WTC11 (cell line): ENCODE measurements around the gene MFF. TPM values are rescaled to one million over a fixed set of nuclear protein-coding genes. Genes with fewer than 3 reads are reported as not detected.

Source experiments
- ATAC-seq: fragments of 200-7000 bp; cut with Tn5 transposase; 2 replicates; pipeline ENCODE4 v1.10.0; 2021; ENCODE audit warnings: mild to moderate bottlenecking, moderate library complexity
- CTCF ChIA-PET: fragments of 300-600 bp; sonication (Branson Sonifier 250); formaldehyde crosslinking; loops from one replicate; lab custom pipeline; 2021; ENCODE audit warnings: antibody characterized with exemption; lab: Charles Lee
- POLR2A ChIA-PET: fragments of 350-600 bp; sonication (Branson Sonifier 250); formaldehyde crosslinking; loops from one replicate; lab custom pipeline; 2021; ENCODE audit warnings: antibody characterized with exemption; lab: Charles Lee
- DNase-seq: peaks from one replicate; pipeline ENCODE4 v3.0.0; 2021; ENCODE audit warnings: low spot score
- H3K27ac Mint-ChIP-seq: 2 replicates; pipeline ENCODE4 v1.8.0; 2021; ENCODE audit warnings: mixed read lengths
- H3K27me3 Mint-ChIP-seq: 2 replicates; pipeline ENCODE4 v1.8.0; 2021; ENCODE audit warnings: low read depth, mild to moderate bottlenecking, moderate library complexity, mixed read lengths
- H3K36me3 Mint-ChIP-seq: 2 replicates; pipeline ENCODE4 v1.8.0; 2021; ENCODE audit warnings: mixed read lengths
- H3K4me1 Mint-ChIP-seq: 2 replicates; pipeline ENCODE4 v1.8.0; 2022; ENCODE audit warnings: mixed read lengths
- H3K4me3 Mint-ChIP-seq: 2 replicates; pipeline ENCODE4 v1.8.0; 2021; ENCODE audit warnings: mild to moderate bottlenecking, moderate library complexity, mixed read lengths
- H3K9me3 Mint-ChIP-seq: 2 replicates; pipeline ENCODE4 v1.8.0; 2021; ENCODE audit warnings: mixed read lengths
- EMX1 ChIP-seq: fragments of 250-450 bp; sonication (Bioruptor Pico); IDR thresholded peaks from 2 replicates; pipeline ENCODE4 v1.8.0; 2021; ENCODE audit warnings: mild to moderate bottlenecking
- ESRRA ChIP-seq: sonication (generic); formaldehyde crosslinking; IDR thresholded peaks from 2 replicates; pipeline ENCODE4 v1.8.1; 2022; ENCODE audit warnings: mild to moderate bottlenecking, missing genetic modification reagents, borderline replicate concordance
- GRHL2 ChIP-seq: fragments of 250-450 bp; sonication (Bioruptor Pico); IDR thresholded peaks from 2 replicates; pipeline ENCODE4 v1.8.0; 2022; ENCODE audit warnings: mild to moderate bottlenecking, moderate library complexity; ENCODE audit not compliant: insufficient replicate concordance, severe bottlenecking
- GTF2I ChIP-seq: fragments of 250-450 bp; sonication (Bioruptor Pico); conservative IDR thresholded peaks from 2 replicates; pipeline ENCODE4 v1.4.0; 2021; ENCODE audit warnings: mild to moderate bottlenecking
- JAZF1 ChIP-seq: fragments of 250-450 bp; sonication (Bioruptor Pico); IDR thresholded peaks from 2 replicates; pipeline ENCODE4 v1.9.0; 2021; ENCODE audit warnings: moderate library complexity, mild to moderate bottlenecking, inconsistent platforms
- NFATC4 ChIP-seq: fragments of 250-450 bp; sonication (Bioruptor Pico); IDR thresholded peaks from 2 replicates; pipeline ENCODE4 v1.9.0; 2021; ENCODE audit warnings: mild to moderate bottlenecking
- NFYB ChIP-seq: sonication (generic); formaldehyde crosslinking; conservative IDR thresholded peaks from 2 replicates; pipeline ENCODE4 v1.8.0; 2022; ENCODE audit warnings: low read depth, missing genetic modification reagents
- RELA ChIP-seq: sonication (generic); formaldehyde crosslinking; IDR thresholded peaks from 2 replicates; pipeline ENCODE4 v1.8.1; 2022; ENCODE audit warnings: missing genetic modification reagents, mild to moderate bottlenecking, borderline replicate concordance
- SMAD3 ChIP-seq: sonication (generic); formaldehyde crosslinking; IDR thresholded peaks from 2 replicates; pipeline ENCODE4 v1.8.0; 2022; ENCODE audit warnings: missing genetic modification reagents, mild to moderate bottlenecking, borderline replicate concordance
- SMAD4 ChIP-seq: sonication (generic); formaldehyde crosslinking; IDR thresholded peaks from 2 replicates; pipeline ENCODE4 v1.8.0; 2022; ENCODE audit warnings: mild to moderate bottlenecking, missing genetic modification reagents
- SOX15 ChIP-seq: fragments of 250-450 bp; sonication (Bioruptor Pico); IDR thresholded peaks from 2 replicates; pipeline ENCODE4 v1.9.0; 2021; ENCODE audit warnings: mild to moderate bottlenecking
- SP1 ChIP-seq: sonication (generic); formaldehyde crosslinking; conservative IDR thresholded peaks from 2 replicates; pipeline ENCODE4 v1.8.1; 2022; ENCODE audit warnings: missing genetic modification reagents
- TEAD4 ChIP-seq: sonication (generic); formaldehyde crosslinking; IDR thresholded peaks from 2 replicates; pipeline ENCODE4 v1.8.0; 2022; ENCODE audit warnings: mild to moderate bottlenecking, missing genetic modification reagents
- ZNF219 ChIP-seq: sonication (generic); formaldehyde crosslinking; IDR thresholded peaks from 2 replicates; pipeline ENCODE4 v1.8.0; 2023; ENCODE audit warnings: missing genetic modification reagents, mild to moderate bottlenecking, borderline replicate concordance
- ZNF232 ChIP-seq: sonication (generic); formaldehyde crosslinking; IDR thresholded peaks from 2 replicates; pipeline ENCODE4 v1.8.0; 2022; ENCODE audit warnings: mild to moderate bottlenecking, missing genetic modification reagents
- ZNF263 ChIP-seq: sonication (generic); formaldehyde crosslinking; IDR thresholded peaks from 2 replicates; pipeline ENCODE4 v1.8.1; 2022; ENCODE audit warnings: low read depth, mild to moderate bottlenecking, moderate library complexity, missing genetic modification reagents
- ZNF317 ChIP-seq: sonication (generic); formaldehyde crosslinking; IDR thresholded peaks from 2 replicates; pipeline ENCODE4 v1.8.1; 2023; ENCODE audit warnings: low read depth, mild to moderate bottlenecking, moderate library complexity, missing genetic modification reagents, borderline replicate concordance
- ZNF671 ChIP-seq: fragments of 250-450 bp; sonication (Bioruptor Pico); IDR thresholded peaks from 2 replicates; pipeline ENCODE4 v1.8.0; 2021; ENCODE audit warnings: mild to moderate bottlenecking
- total RNA-seq: library from RNA; stranded (reverse); gene quantifications from 3 replicates; pipeline ENCODE4 v1.2.3, GENCODE V29; 2021
- TF ChIP-seq, protein P1 (sequence below): sonication (generic); formaldehyde crosslinking; IDR thresholded peaks from 2 replicates; pipeline ENCODE4 v1.8.0; 2022; ENCODE audit warnings: mild to moderate bottlenecking, missing genetic modification reagents
- TF ChIP-seq, protein P2 (sequence below): sonication (generic); formaldehyde crosslinking; IDR thresholded peaks from 2 replicates; pipeline ENCODE4 v1.8.1; 2023; ENCODE audit warnings: mild to moderate bottlenecking, missing genetic modification reagents, moderate library complexity
- TF ChIP-seq, protein P3 (sequence below): sonication (generic); formaldehyde crosslinking; IDR thresholded peaks from 2 replicates; pipeline ENCODE4 v1.8.0; 2022; ENCODE audit warnings: missing genetic modification reagents
- TF ChIP-seq, protein P4 (sequence below): sonication (generic); formaldehyde crosslinking; IDR thresholded peaks from 2 replicates; pipeline ENCODE4 v1.8.0; 2023; ENCODE audit warnings: missing genetic modification reagents, mild to moderate bottlenecking, borderline replicate concordance
- TF ChIP-seq, protein P5 (sequence below): sonication (generic); formaldehyde crosslinking; conservative IDR thresholded peaks from 2 replicates; pipeline ENCODE4 v1.8.1; 2022; ENCODE audit warnings: mild to moderate bottlenecking, missing genetic modification reagents
- TF ChIP-seq, protein P6 (sequence below): fragments of 250-450 bp; sonication (Bioruptor Pico); IDR thresholded peaks from 2 replicates; pipeline ENCODE4 v1.8.0; 2021; ENCODE audit warnings: mild to moderate bottlenecking

MFF gene
- total RNA-seq, 1 experiment from 2014 or later, result 78.5 TPM

DNA sequence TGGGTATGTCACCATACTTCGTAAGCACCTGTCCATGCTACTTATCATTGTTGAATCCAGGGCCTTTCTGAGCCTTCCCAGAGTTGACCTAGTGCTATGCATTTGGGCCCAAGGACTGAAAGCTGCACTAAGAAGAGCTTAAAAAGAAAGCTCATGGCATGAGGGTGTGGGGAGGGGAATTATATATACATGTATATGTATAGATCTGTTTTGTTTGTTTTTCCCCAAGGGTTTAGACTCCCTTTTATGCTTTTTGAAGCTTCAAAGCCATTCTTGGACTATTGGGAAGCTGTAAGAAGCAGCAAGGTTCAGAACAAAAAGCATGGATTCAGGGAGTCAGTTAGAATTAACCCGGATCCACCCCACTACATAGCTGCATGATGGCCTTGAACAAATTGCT, 23.3 kb downstream of the MFF start:
- DNase-seq (no peak), ATAC-seq (no peak)
- Mint-ChIP-seq H3K9me3 (no peaks in the 10 kb centered on the region), H3K4me3 (no peak overlapping the region), H3K36me3 (peaks cover 4% of the 10 kb centered on the region; the same call in 1 of the 2 replicates), H3K27me3 (no peaks in the 10 kb centered on the region), H3K27ac (no peak overlapping the region), H3K4me1 (peaks cover 23% of the 10 kb centered on the region)
- ChIA-PET POLR2A (no interaction called here), CTCF (interaction anchor here (0.8 to 1.5 kb wide), 4 partner anchors 19 to 214 kb away, joined by 3 read pairs; no protein-coding TSS in a partner anchor)
- TF ChIP-seq, protein P1, sequence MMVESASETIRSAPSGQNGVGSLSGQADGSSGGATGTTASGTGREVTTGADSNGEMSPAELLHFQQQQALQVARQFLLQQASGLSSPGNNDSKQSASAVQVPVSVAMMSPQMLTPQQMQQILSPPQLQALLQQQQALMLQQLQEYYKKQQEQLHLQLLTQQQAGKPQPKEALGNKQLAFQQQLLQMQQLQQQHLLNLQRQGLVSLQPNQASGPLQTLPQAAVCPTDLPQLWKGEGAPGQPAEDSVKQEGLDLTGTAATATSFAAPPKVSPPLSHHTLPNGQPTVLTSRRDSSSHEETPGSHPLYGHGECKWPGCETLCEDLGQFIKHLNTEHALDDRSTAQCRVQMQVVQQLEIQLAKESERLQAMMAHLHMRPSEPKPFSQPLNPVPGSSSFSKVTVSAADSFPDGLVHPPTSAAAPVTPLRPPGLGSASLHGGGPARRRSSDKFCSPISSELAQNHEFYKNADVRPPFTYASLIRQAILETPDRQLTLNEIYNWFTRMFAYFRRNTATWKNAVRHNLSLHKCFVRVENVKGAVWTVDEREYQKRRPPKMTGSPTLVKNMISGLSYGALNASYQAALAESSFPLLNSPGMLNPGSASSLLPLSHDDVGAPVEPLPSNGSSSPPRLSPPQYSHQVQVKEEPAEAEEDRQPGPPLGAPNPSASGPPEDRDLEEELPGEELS (CRISPR knock-in tag), result no peak
- no peak for TF ChIP-seq JAZF1 (CRISPR knock-in tag)
- TF ChIP-seq SOX15 (CRISPR knock-in tag), result no peak
- no peak for TF ChIP-seq NFYB
- TF ChIP-seq, protein P2, sequence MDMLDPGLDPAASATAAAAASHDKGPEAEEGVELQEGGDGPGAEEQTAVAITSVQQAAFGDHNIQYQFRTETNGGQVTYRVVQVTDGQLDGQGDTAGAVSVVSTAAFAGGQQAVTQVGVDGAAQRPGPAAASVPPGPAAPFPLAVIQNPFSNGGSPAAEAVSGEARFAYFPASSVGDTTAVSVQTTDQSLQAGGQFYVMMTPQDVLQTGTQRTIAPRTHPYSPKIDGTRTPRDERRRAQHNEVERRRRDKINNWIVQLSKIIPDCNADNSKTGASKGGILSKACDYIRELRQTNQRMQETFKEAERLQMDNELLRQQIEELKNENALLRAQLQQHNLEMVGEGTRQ (CRISPR knock-in tag), result no peak
- TF ChIP-seq ZNF232 (CRISPR knock-in tag), result no peak
- TF ChIP-seq SP1 (CRISPR knock-in tag), result no peak
- TF ChIP-seq ZNF263 (CRISPR knock-in tag), result no peak

DNA sequence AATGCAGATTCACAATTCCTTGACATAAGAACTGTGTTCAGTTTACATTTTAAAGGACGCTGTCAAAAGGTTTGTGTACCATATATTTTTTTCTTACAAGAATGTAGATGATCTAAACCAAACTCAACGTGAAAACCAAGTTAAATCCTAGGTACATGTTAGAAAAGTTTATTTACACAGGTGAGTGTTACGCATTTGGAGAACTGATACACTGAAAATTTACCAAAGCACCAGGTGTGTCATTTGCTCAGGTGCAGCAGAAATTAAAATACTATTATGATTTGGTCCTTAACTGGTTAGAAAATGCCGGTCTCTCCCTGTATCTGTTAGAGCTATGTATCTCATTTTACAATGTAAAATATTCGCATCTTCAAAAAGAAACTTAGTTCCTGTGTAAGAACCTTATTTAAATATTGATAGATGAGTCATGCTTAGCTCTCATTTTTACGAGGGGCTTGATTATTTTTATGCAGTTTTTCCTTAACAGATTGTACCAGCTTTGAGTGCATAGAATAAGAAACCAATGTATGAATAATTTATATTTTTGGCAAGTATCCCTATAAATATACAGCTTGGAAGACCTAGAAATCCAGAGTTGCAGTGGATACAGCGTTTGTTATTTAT, 25.1 kb downstream of the MFF start:
- Mint-ChIP-seq H3K4me1 (peaks cover 23% of the 10 kb centered on the region), H3K9me3 (no peaks in the 10 kb centered on the region), H3K4me3 (no peak overlapping the region), H3K27ac (no peak overlapping the region), H3K36me3 (peaks cover 4% of the 10 kb centered on the region; the same call in 1 of the 2 replicates), H3K27me3 (no peaks in the 10 kb centered on the region)
- ChIA-PET POLR2A (no interaction called here), CTCF (interaction anchor here (0.7 kb wide), 1 partner anchor 390 kb away, joined by 3 read pairs; no protein-coding TSS in a partner anchor)
- no peak for DNase-seq
- TF ChIP-seq EMX1 (CRISPR knock-in tag), result no peak
- no peak for TF ChIP-seq GRHL2 (CRISPR knock-in tag)
- no peak for TF ChIP-seq ESRRA
- TF ChIP-seq NFATC4 (CRISPR knock-in tag), result no peak
- TF ChIP-seq TEAD4, result no peak
- no peak for TF ChIP-seq ZNF219
- no peak for TF ChIP-seq ZNF671 (CRISPR knock-in tag)
- TF ChIP-seq SMAD3, result no peak
- TF ChIP-seq GTF2I, result no peak
- TF ChIP-seq ZNF232 (CRISPR knock-in tag), result no peak
- TF ChIP-seq ZNF317, result no peak
- TF ChIP-seq, protein P3, sequence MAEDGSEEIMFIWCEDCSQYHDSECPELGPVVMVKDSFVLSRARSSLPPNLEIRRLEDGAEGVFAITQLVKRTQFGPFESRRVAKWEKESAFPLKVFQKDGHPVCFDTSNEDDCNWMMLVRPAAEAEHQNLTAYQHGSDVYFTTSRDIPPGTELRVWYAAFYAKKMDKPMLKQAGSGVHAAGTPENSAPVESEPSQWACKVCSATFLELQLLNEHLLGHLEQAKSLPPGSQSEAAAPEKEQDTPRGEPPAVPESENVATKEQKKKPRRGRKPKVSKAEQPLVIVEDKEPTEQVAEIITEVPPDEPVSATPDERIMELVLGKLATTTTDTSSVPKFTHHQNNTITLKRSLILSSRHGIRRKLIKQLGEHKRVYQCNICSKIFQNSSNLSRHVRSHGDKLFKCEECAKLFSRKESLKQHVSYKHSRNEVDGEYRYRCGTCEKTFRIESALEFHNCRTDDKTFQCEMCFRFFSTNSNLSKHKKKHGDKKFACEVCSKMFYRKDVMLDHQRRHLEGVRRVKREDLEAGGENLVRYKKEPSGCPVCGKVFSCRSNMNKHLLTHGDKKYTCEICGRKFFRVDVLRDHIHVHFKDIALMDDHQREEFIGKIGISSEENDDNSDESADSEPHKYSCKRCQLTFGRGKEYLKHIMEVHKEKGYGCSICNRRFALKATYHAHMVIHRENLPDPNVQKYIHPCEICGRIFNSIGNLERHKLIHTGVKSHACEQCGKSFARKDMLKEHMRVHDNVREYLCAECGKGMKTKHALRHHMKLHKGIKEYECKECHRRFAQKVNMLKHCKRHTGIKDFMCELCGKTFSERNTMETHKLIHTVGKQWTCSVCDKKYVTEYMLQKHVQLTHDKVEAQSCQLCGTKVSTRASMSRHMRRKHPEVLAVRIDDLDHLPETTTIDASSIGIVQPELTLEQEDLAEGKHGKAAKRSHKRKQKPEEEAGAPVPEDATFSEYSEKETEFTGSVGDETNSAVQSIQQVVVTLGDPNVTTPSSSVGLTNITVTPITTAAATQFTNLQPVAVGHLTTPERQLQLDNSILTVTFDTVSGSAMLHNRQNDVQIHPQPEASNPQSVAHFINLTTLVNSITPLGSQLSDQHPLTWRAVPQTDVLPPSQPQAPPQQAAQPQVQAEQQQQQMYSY (CRISPR knock-in tag), result no peak
- no peak for TF ChIP-seq SMAD4
- TF ChIP-seq, protein P4, sequence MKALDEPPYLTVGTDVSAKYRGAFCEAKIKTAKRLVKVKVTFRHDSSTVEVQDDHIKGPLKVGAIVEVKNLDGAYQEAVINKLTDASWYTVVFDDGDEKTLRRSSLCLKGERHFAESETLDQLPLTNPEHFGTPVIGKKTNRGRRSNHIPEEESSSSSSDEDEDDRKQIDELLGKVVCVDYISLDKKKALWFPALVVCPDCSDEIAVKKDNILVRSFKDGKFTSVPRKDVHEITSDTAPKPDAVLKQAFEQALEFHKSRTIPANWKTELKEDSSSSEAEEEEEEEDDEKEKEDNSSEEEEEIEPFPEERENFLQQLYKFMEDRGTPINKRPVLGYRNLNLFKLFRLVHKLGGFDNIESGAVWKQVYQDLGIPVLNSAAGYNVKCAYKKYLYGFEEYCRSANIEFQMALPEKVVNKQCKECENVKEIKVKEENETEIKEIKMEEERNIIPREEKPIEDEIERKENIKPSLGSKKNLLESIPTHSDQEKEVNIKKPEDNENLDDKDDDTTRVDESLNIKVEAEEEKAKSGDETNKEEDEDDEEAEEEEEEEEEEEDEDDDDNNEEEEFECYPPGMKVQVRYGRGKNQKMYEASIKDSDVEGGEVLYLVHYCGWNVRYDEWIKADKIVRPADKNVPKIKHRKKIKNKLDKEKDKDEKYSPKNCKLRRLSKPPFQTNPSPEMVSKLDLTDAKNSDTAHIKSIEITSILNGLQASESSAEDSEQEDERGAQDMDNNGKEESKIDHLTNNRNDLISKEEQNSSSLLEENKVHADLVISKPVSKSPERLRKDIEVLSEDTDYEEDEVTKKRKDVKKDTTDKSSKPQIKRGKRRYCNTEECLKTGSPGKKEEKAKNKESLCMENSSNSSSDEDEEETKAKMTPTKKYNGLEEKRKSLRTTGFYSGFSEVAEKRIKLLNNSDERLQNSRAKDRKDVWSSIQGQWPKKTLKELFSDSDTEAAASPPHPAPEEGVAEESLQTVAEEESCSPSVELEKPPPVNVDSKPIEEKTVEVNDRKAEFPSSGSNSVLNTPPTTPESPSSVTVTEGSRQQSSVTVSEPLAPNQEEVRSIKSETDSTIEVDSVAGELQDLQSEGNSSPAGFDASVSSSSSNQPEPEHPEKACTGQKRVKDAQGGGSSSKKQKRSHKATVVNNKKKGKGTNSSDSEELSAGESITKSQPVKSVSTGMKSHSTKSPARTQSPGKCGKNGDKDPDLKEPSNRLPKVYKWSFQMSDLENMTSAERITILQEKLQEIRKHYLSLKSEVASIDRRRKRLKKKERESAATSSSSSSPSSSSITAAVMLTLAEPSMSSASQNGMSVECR (CRISPR knock-in tag), result no peak
- TF ChIP-seq, protein P5, sequence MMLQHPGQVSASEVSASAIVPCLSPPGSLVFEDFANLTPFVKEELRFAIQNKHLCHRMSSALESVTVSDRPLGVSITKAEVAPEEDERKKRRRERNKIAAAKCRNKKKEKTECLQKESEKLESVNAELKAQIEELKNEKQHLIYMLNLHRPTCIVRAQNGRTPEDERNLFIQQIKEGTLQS (CRISPR knock-in tag), result no peak
- no peak for TF ChIP-seq RELA (CRISPR knock-in tag)
- TF ChIP-seq, protein P6, sequence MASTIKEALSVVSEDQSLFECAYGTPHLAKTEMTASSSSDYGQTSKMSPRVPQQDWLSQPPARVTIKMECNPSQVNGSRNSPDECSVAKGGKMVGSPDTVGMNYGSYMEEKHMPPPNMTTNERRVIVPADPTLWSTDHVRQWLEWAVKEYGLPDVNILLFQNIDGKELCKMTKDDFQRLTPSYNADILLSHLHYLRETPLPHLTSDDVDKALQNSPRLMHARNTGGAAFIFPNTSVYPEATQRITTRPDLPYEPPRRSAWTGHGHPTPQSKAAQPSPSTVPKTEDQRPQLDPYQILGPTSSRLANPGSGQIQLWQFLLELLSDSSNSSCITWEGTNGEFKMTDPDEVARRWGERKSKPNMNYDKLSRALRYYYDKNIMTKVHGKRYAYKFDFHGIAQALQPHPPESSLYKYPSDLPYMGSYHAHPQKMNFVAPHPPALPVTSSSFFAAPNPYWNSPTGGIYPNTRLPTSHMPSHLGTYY, result no peak
- no peak for ATAC-seq
